HG02870 (cell line): ENCODE data around the gene ASCC1.

Experiments used
- ATAC-seq: cut with Tn5 transposase; IDR thresholded peaks from one replicate; pipeline ENCODE4 v1.9.1; 2021; ENCODE audit warnings: mild to moderate bottlenecking, moderate library complexity; ENCODE audit not compliant: unreplicated experiment

The ASCC1 gene, protein sequence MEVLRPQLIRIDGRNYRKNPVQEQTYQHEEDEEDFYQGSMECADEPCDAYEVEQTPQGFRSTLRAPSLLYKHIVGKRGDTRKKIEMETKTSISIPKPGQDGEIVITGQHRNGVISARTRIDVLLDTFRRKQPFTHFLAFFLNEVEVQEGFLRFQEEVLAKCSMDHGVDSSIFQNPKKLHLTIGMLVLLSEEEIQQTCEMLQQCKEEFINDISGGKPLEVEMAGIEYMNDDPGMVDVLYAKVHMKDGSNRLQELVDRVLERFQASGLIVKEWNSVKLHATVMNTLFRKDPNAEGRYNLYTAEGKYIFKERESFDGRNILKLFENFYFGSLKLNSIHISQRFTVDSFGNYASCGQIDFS

GRCh38 chr10:72215611-72216549 is at the start of gene ASCC1, which contains the start of gene ANAPC16:
ASCC1 (minus strand) TSS chr10:72216276; CDS start chr10:72213298, 2,978 bp downstream.
ANAPC16 (plus strand) TSS chr10:72216012; CDS start chr10:72223915, 7,903 bp downstream.
- ATAC-seq = peak; percentile 77

DNA sequence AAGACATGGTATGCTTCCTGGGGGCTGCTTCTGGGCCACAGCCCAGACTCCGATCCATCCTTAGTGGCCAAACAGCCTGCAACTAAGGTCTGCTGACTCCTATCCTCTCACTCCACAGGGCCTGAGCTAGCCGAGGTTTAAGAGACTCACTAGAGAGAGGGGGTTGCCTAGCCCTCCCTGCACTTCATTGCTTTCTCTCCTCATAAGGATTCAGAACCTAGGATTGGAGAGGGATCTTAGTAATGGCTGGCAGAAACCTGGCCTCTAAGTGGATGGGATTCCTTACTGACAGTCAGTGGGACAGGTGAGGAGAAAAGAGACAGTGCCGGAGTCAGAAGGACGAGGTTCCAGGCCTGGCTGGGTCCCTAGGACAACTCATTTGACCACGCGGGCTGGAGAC is 49.4 kb upstream of the ASCC1 start:
- ATAC-seq = no peak

GRCh38 chr10:72264536-72264935 is 48.5 kb upstream of the ASCC1 start:
- ATAC-seq = no peak

GRCh38 chr10:72263613-72264241 is 47.7 kb upstream of the ASCC1 start:
- no peak for ATAC-seq

DNA sequence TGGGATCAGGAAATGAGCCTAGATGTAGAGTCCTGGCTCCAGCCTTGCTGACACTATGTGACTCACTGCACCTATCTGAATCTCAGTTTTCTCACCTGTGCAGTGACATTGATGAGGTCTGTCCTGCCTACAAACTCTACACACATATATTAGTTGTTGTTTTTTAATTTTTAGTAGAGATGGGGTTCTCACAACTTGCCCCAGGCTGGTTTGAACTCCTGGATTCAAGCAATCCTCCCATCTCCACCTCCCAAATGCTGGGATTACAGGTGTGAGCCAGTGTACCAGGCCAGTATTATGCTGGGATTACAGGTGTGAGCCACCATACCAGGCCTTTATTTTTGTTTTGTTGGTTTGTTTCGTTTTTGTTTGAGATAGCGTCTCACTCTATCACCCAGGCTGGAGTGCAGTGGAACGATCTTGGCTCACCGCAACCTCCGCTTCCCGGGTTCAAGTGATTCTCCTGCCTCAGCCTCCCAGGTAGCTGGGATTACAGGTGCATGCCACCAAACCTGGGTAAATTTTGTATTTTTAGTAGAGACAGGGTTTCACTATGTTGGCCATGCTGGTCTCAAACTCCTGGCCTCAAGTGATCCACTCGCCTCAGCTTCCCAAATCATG is 45.8 kb upstream of the ASCC1 start:
- ATAC-seq = peak; percentile 9

GRCh38 chr10:72260976-72261783 is 45.1 kb upstream of the ASCC1 start:
- peak; percentile 38 for ATAC-seq

- peak; percentile 50 for ATAC-seq
These were observed 44.3 kb upstream of the ASCC1 start for GRCh38 chr10:72260239-72260975.

DNA sequence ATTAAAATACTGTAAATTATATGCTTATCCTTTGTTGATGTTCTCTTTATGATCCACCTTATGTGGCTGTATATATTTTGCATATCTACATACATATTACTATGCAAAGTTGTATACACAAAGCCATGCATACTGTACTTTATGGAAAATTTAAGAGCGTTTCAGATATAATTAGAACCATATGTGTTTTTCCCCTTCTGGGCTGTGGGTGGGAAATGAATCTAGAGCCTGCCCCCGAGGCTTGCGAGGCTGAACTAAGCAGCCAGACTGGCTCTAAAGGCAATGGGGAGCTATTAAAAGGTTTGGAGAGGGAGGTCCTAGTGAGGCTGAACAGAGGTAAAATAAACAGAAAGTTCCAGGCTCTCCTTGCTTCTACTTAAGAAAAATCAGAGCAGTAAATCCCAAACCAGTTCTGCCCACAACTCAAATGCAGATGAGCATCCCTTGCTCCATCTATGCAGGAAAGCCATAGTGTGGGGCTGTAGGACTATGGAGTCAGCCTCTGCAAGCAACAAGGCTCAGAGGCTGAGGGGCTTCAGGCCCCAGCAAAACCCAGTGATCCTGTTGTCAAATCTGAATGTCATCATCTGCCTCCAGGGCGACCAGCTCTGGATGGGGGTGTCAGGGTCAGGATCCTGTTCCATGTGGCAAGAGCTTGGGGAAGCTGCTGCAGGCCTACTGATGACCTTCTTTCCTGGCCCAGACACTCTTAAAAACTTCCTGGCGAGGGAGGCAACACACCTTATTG is 43.6 kb upstream of the ASCC1 start:
- ATAC-seq = no peak

DNA sequence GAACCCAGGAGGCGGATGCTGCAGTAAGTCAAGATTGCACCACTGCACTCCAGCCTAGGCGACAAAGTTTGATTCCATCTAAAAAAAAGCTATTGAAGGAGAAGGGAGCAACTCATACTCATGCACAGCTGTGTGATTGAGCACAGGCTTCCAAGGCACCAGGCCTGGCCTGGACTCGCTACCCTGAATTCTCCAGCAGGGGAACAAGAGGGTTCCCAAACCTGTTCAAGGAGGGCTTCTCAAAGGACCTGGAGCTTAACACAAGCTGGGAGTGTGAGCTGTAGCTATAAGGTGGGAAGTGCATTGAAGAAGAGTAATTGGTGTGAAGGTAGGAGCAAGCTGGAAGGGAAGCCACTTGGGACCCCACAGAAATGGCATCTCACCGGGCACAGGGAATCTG is 42.5 kb upstream of the ASCC1 start:
- ATAC-seq = no peak

DNA sequence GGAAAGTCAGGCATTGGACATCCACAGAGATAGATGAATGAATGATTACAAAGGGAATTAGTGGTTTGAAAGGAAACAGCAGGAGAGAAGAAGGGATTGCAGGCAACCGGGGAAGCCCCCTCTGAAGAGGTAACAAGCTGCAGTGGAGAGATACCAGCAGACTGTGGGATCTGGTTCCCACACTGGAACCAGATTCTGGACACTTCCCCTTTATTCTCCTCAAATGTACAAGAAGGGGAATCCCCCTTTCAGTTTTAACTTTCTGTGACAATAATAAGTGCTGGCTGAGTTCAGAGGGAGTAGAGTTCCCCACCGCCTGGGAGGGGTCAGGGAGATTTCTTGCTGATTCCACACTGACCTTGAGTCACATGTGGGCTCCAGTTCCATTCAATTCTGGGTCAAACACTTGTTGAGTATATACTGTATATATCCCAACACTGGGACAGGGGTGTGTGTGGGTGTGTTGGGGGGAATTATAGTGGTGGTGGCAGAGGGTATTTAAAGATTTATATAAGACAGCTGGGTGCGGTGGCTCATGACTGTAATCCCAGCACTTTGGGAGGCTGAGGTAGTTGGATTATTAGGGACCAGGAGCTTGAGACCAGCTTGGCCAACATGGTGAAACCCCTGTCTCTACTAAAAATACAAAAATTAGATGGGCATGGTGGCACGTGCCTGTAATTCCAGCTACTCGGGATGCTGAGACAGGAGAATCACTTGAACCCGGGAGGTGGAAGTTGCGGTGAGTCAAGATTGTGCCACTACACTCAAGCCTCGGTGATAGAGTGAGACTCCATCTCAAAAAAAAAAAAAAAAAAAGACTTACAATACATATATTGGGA is 41.2 kb upstream of the ASCC1 start:
- ATAC-seq = peak; percentile 30

GRCh38 chr10:72255977-72256729 is 40.1 kb upstream of the ASCC1 start:
- no peak for ATAC-seq

- no peak for ATAC-seq
These were observed 38.9 kb upstream of the ASCC1 start for GRCh38 chr10:72254813-72255568.

DNA sequence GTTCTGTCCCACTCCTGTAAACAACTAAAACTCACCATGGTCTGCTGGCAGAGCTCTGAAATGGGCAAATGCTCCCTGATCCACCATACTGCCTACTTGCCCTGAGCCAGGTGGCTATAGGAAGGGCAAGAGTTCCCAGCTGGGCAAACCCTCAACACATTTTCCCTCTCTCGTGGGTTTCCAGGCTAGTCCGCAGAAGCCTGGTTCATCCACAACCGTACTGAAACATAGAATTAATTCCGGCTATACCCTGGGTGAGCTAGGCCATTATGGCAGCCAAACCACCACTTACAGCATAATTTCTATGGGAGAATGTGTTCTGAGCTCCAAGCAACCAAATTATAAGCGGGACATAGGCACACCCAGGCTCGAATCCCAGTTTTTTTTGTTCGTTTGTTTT is 37.5 kb upstream of the ASCC1 start:
- ATAC-seq = no peak

GRCh38 chr10:72252972-72253371 is 36.9 kb upstream of the ASCC1 start:
- no peak for ATAC-seq

GRCh38 chr10:72251635-72252034 is 35.6 kb upstream of the ASCC1 start:
- no peak for ATAC-seq

DNA sequence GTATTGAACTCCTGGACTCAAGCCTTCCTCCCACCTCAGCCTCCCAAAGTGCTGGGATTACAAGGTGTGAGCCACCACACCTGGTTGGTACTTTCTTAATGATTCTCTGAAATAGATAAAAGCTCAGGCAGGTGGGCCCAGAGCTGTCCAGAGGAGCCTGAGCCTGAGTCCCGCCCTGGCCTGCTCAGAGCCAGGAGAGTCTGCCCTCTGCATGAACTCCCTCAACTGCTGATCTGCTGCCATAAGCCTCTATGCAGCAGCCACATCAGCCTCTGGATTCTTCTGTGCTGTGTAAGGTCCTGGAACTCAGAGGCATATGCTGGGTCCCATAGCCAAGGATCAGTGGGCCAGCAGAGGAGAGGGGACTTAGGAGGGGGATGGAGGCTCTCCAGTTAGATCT is 34.6 kb upstream of the ASCC1 start:
- ATAC-seq = no peak
